ENCODE data around the gene ZNF500. TPM values are rescaled to one million over a fixed set of nuclear protein-coding genes. Genes with fewer than 3 reads are reported as not detected.
A peak's percentile ranks its signal among the peaks of the same experiment; 100 is the strongest.

ZNF500 gene
- total and polyA plus RNA-seq, 12 donors = 3.8 to 10.5 (median 8.1) TPM

GRCh38 chr16:4733211-4733742, 33.7 kb downstream of the ZNF500 start:
- TF ChIP-seq CTCF (IDR thresholded peaks at IDR 0.05) = no peak
- no peaks in the 10 kb centered on the region for H3K27me3 ChIP-seq
- peaks cover 0 to 36% (median 10%) of the 10 kb centered on the region in 9 donors for H3K36me3 ChIP-seq
- no peak for ATAC-seq
- WGBS, 2 donors = 31 to 42% methylated on average over 17 of the region's 17 CpGs
- H3K4me1 ChIP-seq = peaks cover 2 to 20% (median 15%) of the 10 kb centered on the region in 9 donors
- DNase-seq = no peak
- H3K9me3 ChIP-seq = no peaks in the 10 kb centered on the region
- peak overlapping the region; percentile 77 to 99 (median 93) for H3K4me3 ChIP-seq
- intact Hi-C loops (cut with DNase I) = loop anchor here in 2 of 10 donors (5.0 to 10.0 kb wide), 2 partner anchors 34 to 222 kb away; partner anchors contain the start of genes SEC14L5 (in 1 of the 2) and ZNF500 (in 1 of the 2)
- peak overlapping the region in 9 of 10 donors; percentile 66 to 85 (median 80) for H3K27ac ChIP-seq

GRCh38 chr16:4729876-4730275, 37.1 kb downstream of the ZNF500 start:
- no peaks in the 10 kb centered on the region for H3K9me3 ChIP-seq
- WGBS, 2 donors = 94 to 95% methylated on average over 15 of the region's 15 CpGs
- peaks cover 0 to 13% (median 7%) of the 10 kb centered on the region in 9 donors for H3K4me1 ChIP-seq
- no peak for ATAC-seq
- H3K27me3 ChIP-seq = no peaks in the 10 kb centered on the region
- peaks cover 0 to 68% (median 20%) of the 10 kb centered on the region in 9 donors for H3K36me3 ChIP-seq
- no peak overlapping the region for H3K4me3 ChIP-seq
- TF ChIP-seq CTCF (IDR thresholded peaks at IDR 0.05) = no peak
- DNase-seq = no peak
- intact Hi-C loops (cut with DNase I) = loop anchor here in 2 of 10 donors (5.0 to 10.0 kb wide), 2 partner anchors 37 to 225 kb away; partner anchors contain the start of genes SEC14L5 (in 1 of the 2) and ZNF500 (in 1 of the 2)
- H3K27ac ChIP-seq = no peak overlapping the region

DNA sequence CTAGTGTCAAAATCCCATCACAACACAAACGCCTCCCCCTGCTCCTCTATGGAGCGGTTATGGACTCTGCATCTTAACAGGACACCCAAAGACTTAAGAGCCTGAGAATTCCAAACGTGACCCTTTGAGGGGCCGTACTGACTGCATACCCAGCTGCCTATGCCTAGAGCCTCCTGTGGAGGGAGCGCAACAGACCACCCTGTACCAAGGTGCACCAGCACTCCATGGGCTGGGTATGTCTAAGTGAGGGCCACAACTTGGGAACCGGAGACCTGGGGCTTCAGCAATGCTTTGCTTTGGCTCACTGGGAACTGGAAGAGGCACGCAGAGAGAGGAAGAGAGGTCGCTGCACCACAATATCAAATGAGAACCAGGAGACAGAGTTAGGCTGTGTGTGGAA, 38.3 kb downstream of the ZNF500 start:
- H3K4me3 ChIP-seq = no peak overlapping the region
- H3K27me3 ChIP-seq = no peaks in the 10 kb centered on the region
- ATAC-seq = no peak
- 93 to 94% methylated on average over 8 of the region's 8 CpGs for WGBS, 2 donors
- H3K36me3 ChIP-seq = peaks cover 0 to 80% (median 24%) of the 10 kb centered on the region in 9 donors
- intact Hi-C loops (cut with DNase I) = no loop called here
- H3K27ac ChIP-seq = no peak overlapping the region
- TF ChIP-seq CTCF (IDR thresholded peaks at IDR 0.05) = no peak
- no peak for DNase-seq
- peaks cover 0 to 11% (median 5%) of the 10 kb centered on the region in 9 donors for H3K4me1 ChIP-seq
- no peaks in the 10 kb centered on the region for H3K9me3 ChIP-seq

- DNase-seq = no peak
- peaks cover 0 to 100% (median 24%) of the 10 kb centered on the region in 9 donors for H3K36me3 ChIP-seq
- H3K4me3 ChIP-seq = no peak overlapping the region
- no peaks in the 10 kb centered on the region for H3K27me3 ChIP-seq
- no peaks in the 10 kb centered on the region for H3K9me3 ChIP-seq
- H3K27ac ChIP-seq = no peak overlapping the region
- intact Hi-C loops (cut with DNase I) = no loop called here
- no peaks in the 10 kb centered on the region for H3K4me1 ChIP-seq
- TF ChIP-seq CTCF (IDR thresholded peaks at IDR 0.05) = no peak
- ATAC-seq = no peak
- 95 to 97% methylated on average over 18 of the region's 18 CpGs for WGBS, 2 donors
Observed at GRCh38 chr16:4726616-4727015, 40.3 kb downstream of the ZNF500 start.

Measured in heart right ventricle (tissue), 16 donors.